HepG2 (cell line): ENCODE data around the gene NOXO1. TPM values are rescaled to one million over a fixed set of nuclear protein-coding genes. Genes with fewer than 3 reads are reported as not detected.

Experiments used
- ATAC-seq: fragments of 200-7000 bp; cut with Tn5 transposase; 3 replicates; pipeline ENCODE4 v1.9.1; 2020; ENCODE audit warnings: mild to moderate bottlenecking, moderate library complexity
- BruUV-seq: library from RNA; stranded (reverse); fragments of 400-500 nt; replicated peaks from 2 replicates; lab custom pipeline; 2021; lab: Mats Ljungman, UMichigan
- CTCF ChIA-PET: fragments of 300-600 bp; formaldehyde crosslinking; extraction: SDS; loops from one replicate; lab custom pipeline; 2021; ENCODE audit warnings: low total read pairs, inconsistent platforms, low intra/inter-chr PET ratio; lab: Yijun Ruan, JAX
- POLR2A ChIA-PET: fragments of 350-600 bp; sonication (Branson Sonifier 250); formaldehyde crosslinking; loops from one replicate; lab custom pipeline; 2020; ENCODE audit warnings: antibody characterized with exemption, inconsistent platforms; lab: Yijun Ruan, JAX
- DNase-seq: peaks from one replicate; pipeline ENCODE4 v3.0.0-alpha.2; 2015; ENCODE audit warnings: low spot score
- FAIRE-seq: peaks from 3 replicates; lab custom pipeline; 2011; peaks lifted over from hg19 to GRCh38; lab: Jason Lieb, UNC
- H2AFZ ChIP-seq: one replicate; pipeline ENCODE4 v1.6.1; 2011; ENCODE audit warnings: low read length, inconsistent platforms
- H3K27ac ChIP-seq: fragments of 300-600 bp; 3 replicates; pipeline ENCODE4 v1.8.0; 2011; ENCODE audit warnings: mixed run types, mild to moderate bottlenecking, mixed read lengths, low read length, inconsistent platforms; ENCODE audit not compliant: insufficient read depth; ENCODE audit errors: extremely low read length
- H3K27me3 ChIP-seq, 2 experiments: fragments of 200-600 bp in 1 of 2; 2 replicates in 1 of 2; 3 replicates in 1 of 2; pipeline versions ENCODE4 v1.6.0 to v1.8.0; 2011; ENCODE audit warnings: low read length in 2 of 2, mild to moderate bottlenecking in 2 of 2, moderate library complexity in 2 of 2, inconsistent platforms in 1 of 2; ENCODE audit not compliant: insufficient read depth in 2 of 2, control insufficient read depth in 1 of 2
- H3K36me3 ChIP-seq, 2 experiments: fragments of 200-600 bp in 1 of 2; replicated peaks in 1 of 2; 2 replicates in 1 of 2; 3 replicates in 1 of 2; pipeline versions ENCODE4 v1.5.1 to v1.8.0; 2011; ENCODE audit warnings: low read length in 2 of 2, inconsistent platforms in 1 of 2; ENCODE audit not compliant: insufficient read depth in 2 of 2, control insufficient read depth in 1 of 2
- H3K4me1 ChIP-seq: 2 replicates; pipeline ENCODE4 v1.5.1; 2012; ENCODE audit warnings: low read length, inconsistent platforms; ENCODE audit not compliant: insufficient read depth
- H3K4me2 ChIP-seq: 2 replicates; pipeline ENCODE4 v1.6.0; 2011; ENCODE audit warnings: low read depth, low read length, inconsistent platforms
- H3K4me3 ChIP-seq, 3 experiments: fragments of 200-600 bp in 1 of 3; sonication (generic), shearing (Covaris generic) in 1 of 3; replicated peaks in 1 of 3; 2 replicates each; pipeline ENCODE4 v1.5.1; 2011 to 2016; ENCODE audit warnings: low read length in 3 of 3, inconsistent platforms in 2 of 3, low read depth in 2 of 3, mild to moderate bottlenecking in 2 of 3, control low read depth in 1 of 3, mixed read lengths in 1 of 3; ENCODE audit not compliant: insufficient read depth in 1 of 3
- H3K79me2 ChIP-seq: one replicate; pipeline ENCODE4 v1.6.1; 2011; ENCODE audit warnings: low read length, inconsistent platforms; ENCODE audit not compliant: insufficient read depth
- H3K9ac ChIP-seq: 2 replicates; pipeline ENCODE4 v1.6.0; 2011; ENCODE audit warnings: mild to moderate bottlenecking, low read depth, low read length, inconsistent platforms; ENCODE audit not compliant: insufficient read depth
- H3K9me3 ChIP-seq: 2 replicates; pipeline ENCODE4 v1.5.1; 2012; ENCODE audit warnings: mild to moderate bottlenecking, low read length
- H4K20me1 ChIP-seq: 2 replicates; pipeline ENCODE4 v1.6.0; 2011; ENCODE audit warnings: inconsistent platforms, mild to moderate bottlenecking, low read length, moderate library complexity; ENCODE audit not compliant: insufficient read depth
- DMAP1 ChIP-seq: IDR thresholded peaks from 2 replicates; pipeline ENCODE4 v1.6.1; 2016
- LCORL ChIP-seq, 2 experiments: fragments of 450-650 bp in 1 of 2; sonication (generic) in 1 of 2; formaldehyde crosslinking in 1 of 2; IDR thresholded peaks; 2 replicates each; pipeline versions ENCODE4 v1.5.0 to v1.6.1; 2017 to 2020; ENCODE audit warnings: antibody characterized with exemption in 1 of 2, missing genetic modification reagents in 1 of 2
- MXI1 ChIP-seq: IDR thresholded peaks from 3 replicates; pipeline ENCODE4 v1.6.1; 2012; ENCODE audit warnings: low read depth, low read length, inconsistent platforms, borderline replicate concordance
- NFE2L1 ChIP-seq: sonication (generic); formaldehyde crosslinking; IDR thresholded peaks from 2 replicates; pipeline ENCODE4 v1.4.0; 2020; ENCODE audit warnings: missing genetic modification reagents, mild to moderate bottlenecking, borderline replicate concordance
- NFKB2 ChIP-seq: sonication (generic); formaldehyde crosslinking; IDR thresholded peaks from 2 replicates; pipeline ENCODE4 v1.4.0; 2020; ENCODE audit warnings: missing genetic modification reagents, borderline replicate concordance
- PRDM15 ChIP-seq: sonication (generic); formaldehyde crosslinking; IDR thresholded peaks from 2 replicates; pipeline ENCODE4 v1.4.0; 2020; ENCODE audit warnings: missing genetic modification reagents
- RAD21 ChIP-seq: fragments of 450-650 bp; formaldehyde crosslinking; IDR thresholded peaks from 2 replicates; pipeline ENCODE4 v1.5.0; 2020; ENCODE audit warnings: mild to moderate bottlenecking
- RBFOX2 ChIP-seq: fragments of 200-400 bp; formaldehyde crosslinking; IDR thresholded peaks from 2 replicates; pipeline ENCODE4 v1.6.1; 2017; ENCODE audit warnings: low read depth, mild to moderate bottlenecking, low read length
- SPEN ChIP-seq: sonication (generic); formaldehyde crosslinking; IDR thresholded peaks from 2 replicates; pipeline ENCODE4 v1.5.1; 2020; ENCODE audit warnings: low read depth, mild to moderate bottlenecking, missing genetic modification reagents
- TAF1 ChIP-seq: sonication (generic); formaldehyde crosslinking; IDR thresholded peaks from 2 replicates; pipeline ENCODE4 v1.4.0; 2020; ENCODE audit warnings: missing genetic modification reagents
- TSC22D2 ChIP-seq: sonication (generic); formaldehyde crosslinking; IDR thresholded peaks from 2 replicates; pipeline ENCODE4 v1.5.1; 2020; ENCODE audit warnings: missing genetic modification reagents, mild to moderate bottlenecking, borderline replicate concordance
- ZBTB43 ChIP-seq: sonication (generic); formaldehyde crosslinking; conservative IDR thresholded peaks from 2 replicates; pipeline ENCODE4 v1.4.0; 2020; ENCODE audit warnings: missing genetic modification reagents
- ZKSCAN8 ChIP-seq: IDR thresholded peaks from 2 replicates; pipeline ENCODE4 v1.6.1; 2016; ENCODE audit warnings: borderline replicate concordance, missing genetic modification reagents, missing compliant biosample characterization
- ZNF530 ChIP-seq: sonication (generic); formaldehyde crosslinking; IDR thresholded peaks from 2 replicates; pipeline ENCODE4 v1.5.0; 2020; ENCODE audit warnings: low read depth, mild to moderate bottlenecking, missing genetic modification reagents
- ZNF788 ChIP-seq: sonication (generic); formaldehyde crosslinking; IDR thresholded peaks from 2 replicates; pipeline ENCODE4 v1.5.0; 2020; ENCODE audit warnings: mild to moderate bottlenecking, missing genetic modification reagents, borderline replicate concordance
- WGBS: methylation state at CpG from one replicate; pipeline ENCODE4 v1.1.6; 2017; ENCODE audit warnings: low lambda C conversion rate; 5-methylcytosine and 5-hydroxymethylcytosine counted together
- in situ Hi-C: cut with HindIII; loops from 2 replicates; pipeline ENCODE4 v1.10.0; 2017; ENCODE audit warnings: low pct_unique_long_range_greater_than_20kb; ENCODE audit not compliant: extremely low pct_ligation_motif_present
- intact Hi-C: fragments of 100-400 bp; cut with micrococcal nuclease; formaldehyde crosslinking; loops from one replicate; pipeline ENCODE4 v1.10.0; 2022; ENCODE audit not compliant: unreplicated experiment
- polyA plus RNA-seq, 8 experiments: library from polyadenylated mRNA; depleted of rRNA in 3 of 8; stranded (reverse) in 7 of 8; unstranded in 1 of 8; fragments of >200 nt; fragmentation: Illumina TruSeq in 4 of 8; extraction: Trizol in 4 of 8; gene quantifications; 2 replicates each; pipeline versions ENCODE4 v1.2.1 to v1.2.3, GENCODE V29; 2011 to 2016; ENCODE audit warnings: low read depth in 4 of 8, missing spikeins in 1 of 8, mixed read lengths in 1 of 8; ENCODE audit not compliant: insufficient read depth in 1 of 8
- total RNA-seq, 5 experiments: library from RNA; depleted of rRNA; stranded (reverse); fragments of >200 nt; fragmentation: Illumina TruSeq; extraction: Trizol; gene quantifications; 2 replicates each; pipeline ENCODE4 v1.2.3, GENCODE V29; 2016; ENCODE audit warnings: low read depth in 1 of 5

NOXO1 gene
- total and polyA plus RNA-seq, 2 of the 13 experiments (the other 11 are each of a cell fraction or from before 2014, with no cell fraction given), result 0.69 to 1.4 TPM

DNA sequence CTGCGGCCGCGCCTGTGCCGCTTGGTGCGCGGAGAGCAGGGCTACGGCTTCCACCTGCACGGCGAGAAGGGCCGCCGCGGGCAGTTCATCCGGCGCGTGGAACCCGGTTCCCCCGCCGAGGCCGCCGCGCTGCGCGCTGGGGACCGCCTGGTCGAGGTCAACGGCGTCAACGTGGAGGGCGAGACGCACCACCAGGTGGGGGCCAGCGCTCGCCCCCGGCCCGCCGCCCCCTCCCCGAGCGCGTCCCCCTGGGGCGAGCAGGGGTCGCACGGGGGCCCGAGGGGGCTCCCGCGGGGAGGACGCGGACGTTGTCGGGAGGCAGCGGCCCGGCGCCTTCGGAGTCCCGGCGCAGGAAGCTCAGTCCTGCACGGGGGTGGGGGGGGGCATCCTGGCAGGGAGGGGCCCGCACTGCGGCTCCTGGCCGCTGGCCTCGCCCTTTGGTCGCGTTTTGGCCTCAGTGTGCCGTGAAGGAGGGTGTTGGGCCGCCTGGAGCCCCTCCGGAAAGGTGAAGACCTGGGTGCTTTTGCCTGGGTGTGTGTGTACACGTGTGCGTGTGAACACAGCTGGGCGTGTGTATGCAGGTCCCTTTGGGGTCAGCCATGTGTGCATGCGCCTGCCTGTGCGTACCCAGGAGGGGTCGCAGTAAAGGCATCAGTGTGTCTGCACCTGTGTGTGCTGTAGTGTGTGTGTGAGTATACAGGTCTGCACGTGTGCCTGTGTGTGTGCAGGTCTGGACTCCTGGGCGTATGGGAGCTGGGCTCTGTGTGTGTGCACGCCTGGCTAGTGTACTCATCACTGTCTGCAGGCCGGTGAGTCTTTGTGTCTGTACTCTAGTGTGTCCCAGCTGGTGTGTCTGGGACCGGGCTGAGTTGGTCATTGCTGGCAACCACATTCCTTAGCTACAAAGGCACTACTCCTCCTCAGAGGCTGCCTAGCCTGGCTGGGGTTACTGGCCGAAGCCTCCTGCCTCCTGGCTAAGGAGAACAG lies 46.0 kb upstream of the NOXO1 start (continued):
- TF ChIP-seq ZBTB43 (CRISPR knock-in tag), result peak; percentile 96
- peak; percentile 48; the same call in 1 of the 2 replicates for TF ChIP-seq TSC22D2 (CRISPR knock-in tag)
- TF ChIP-seq ZNF788, result peak; percentile 54; the same call in 1 of the 2 replicates
- TF ChIP-seq MXI1, result peak; percentile 79; the same call in 2 of the 3 replicates
- TF ChIP-seq LCORL (IDR thresholded peaks at IDR 0.05), result no peak
- TF ChIP-seq LCORL (CRISPR knock-in tag; IDR thresholded peaks at IDR 0.05), result peak; percentile 71; the same call in 1 of the 2 replicates
- TF ChIP-seq ZNF530 (CRISPR knock-in tag), result no peak
- TF ChIP-seq RBFOX2, result 0 out of 2 replicates have a peak, but pooled peaks have one; percentile 20
- 0 out of 2 replicates have a peak, but pooled peaks have one; percentile 18 for TF ChIP-seq RAD21 (CRISPR knock-in tag)
- TF ChIP-seq DMAP1 (CRISPR knock-in tag), result peak; percentile 40; the same call in 1 of the 2 replicates

- ChIA-PET POLR2A (interaction anchor here (1.0 to 6.2 kb wide), 7 partner anchors 8 to 129 kb away, joined by 3 to 62 read pairs (median 7); partner anchors contain the start of genes NTHL1, TRAF7 and TSC2), CTCF (no interaction called here)
- H3K36me3 ChIP-seq, result no peaks in the 10 kb centered on the region
- 0 out of 2 replicates have a peak, but pooled peaks cover 7% of the 10 kb centered on the region for H4K20me1 ChIP-seq
- WGBS, result 5% methylated on average over 8 of the region's 59 CpGs
- ATAC-seq (no peak; the same call in 2 of the 3 replicates), FAIRE-seq (no peak), DNase-seq (no peak)
- peak within 1 kb of the TSS; percentile 60 for H3K9ac ChIP-seq
- intact Hi-C loops (no loop called here), in situ Hi-C loops (no loop called here)
- H3K79me2 ChIP-seq, result peaks cover 3% of the 10 kb centered on the region
- peaks cover 1 to 9% of the 10 kb centered on the region in 2 experiments; a peak in 2 of 5 replicates for H3K27me3 ChIP-seq
- no peak within 1 kb of the TSS for H3K27ac ChIP-seq
- peaks cover 65% of the 10 kb centered on the region for H3K4me1 ChIP-seq
- H2AFZ ChIP-seq, result no peak within 1 kb of the TSS
- peak within 1 kb of the TSS; percentile 89 for H3K4me2 ChIP-seq
- no peaks in the 10 kb centered on the region for H3K9me3 ChIP-seq
- BruUV-seq, result no TSS peak
- H3K4me3 ChIP-seq, result peak within 1 kb of the TSS; percentile 59 to 79 (median 77)
- TF ChIP-seq NFE2L1 (CRISPR knock-in tag) (no peak), ZKSCAN8 (peak; percentile 98), TAF1 (CRISPR knock-in tag) (0 out of 2 replicates have a peak, but pooled peaks have one; percentile 25), PRDM15 (CRISPR knock-in tag) (0 out of 2 replicates have a peak, but pooled peaks have one; percentile 22), SPEN (CRISPR knock-in tag) (no peak), NFKB2 (no peak)
Observed at GRCh38 chr16:2026461-2027023, 45.3 kb upstream of the NOXO1 start, which contains the start of gene NHERF2. Gene NHERF2, plus strand, starts transcription at chr16:2026902. Its CDS starts 104 bp downstream, at chr16:2027006.
